GM23248 (cell line): Measurements from ENCODE around the gene KDM1A.
"Not testable (repeated sequence)": the region's sequence is repeated elsewhere in the genome, so short reads cannot be mapped to it uniquely, and the experiment has no call there.

Source experiments
- EZH2 ChIP-seq: fragments of 200-600 bp; sonication (generic); IDR thresholded peaks from 2 replicates; pipeline ENCODE4 v1.6.1; 2018; ENCODE audit warnings: antibody characterized with exemption, mild to moderate bottlenecking; ENCODE audit not compliant: insufficient read depth, poor library complexity, severe bottlenecking
- EZH2phosphoT487 ChIP-seq: fragments of 200-600 bp; sonication (generic); IDR thresholded peaks from 2 replicates; pipeline ENCODE4 v1.6.1; 2018; ENCODE audit warnings: antibody characterized with exemption, moderate library complexity, mild to moderate bottlenecking, low read depth; ENCODE audit not compliant: insufficient read depth

- TF ChIP-seq EZH2phosphoT487, EZH2: not testable (repeated sequence)
Measured at GRCh38 chr1:22992384-22992783, 26.9 kb upstream of the KDM1A start.
